Hair follicular keratinocyte (primary cell): ENCODE data around the gene GNPTAB. TPM values are rescaled to one million over a fixed set of nuclear protein-coding genes. Genes with fewer than 3 reads are reported as not detected.

ENCODE experiments used
- total RNA-seq: library from RNA; depleted of rRNA; stranded (reverse); fragments of >200 nt; gene quantifications from 2 replicates; pipeline ENCODE4 v1.2.3, GENCODE V29; 2015

Gene GNPTAB
- total RNA-seq: 23.2 and 25.0 TPM in 2 replicates

DNA sequence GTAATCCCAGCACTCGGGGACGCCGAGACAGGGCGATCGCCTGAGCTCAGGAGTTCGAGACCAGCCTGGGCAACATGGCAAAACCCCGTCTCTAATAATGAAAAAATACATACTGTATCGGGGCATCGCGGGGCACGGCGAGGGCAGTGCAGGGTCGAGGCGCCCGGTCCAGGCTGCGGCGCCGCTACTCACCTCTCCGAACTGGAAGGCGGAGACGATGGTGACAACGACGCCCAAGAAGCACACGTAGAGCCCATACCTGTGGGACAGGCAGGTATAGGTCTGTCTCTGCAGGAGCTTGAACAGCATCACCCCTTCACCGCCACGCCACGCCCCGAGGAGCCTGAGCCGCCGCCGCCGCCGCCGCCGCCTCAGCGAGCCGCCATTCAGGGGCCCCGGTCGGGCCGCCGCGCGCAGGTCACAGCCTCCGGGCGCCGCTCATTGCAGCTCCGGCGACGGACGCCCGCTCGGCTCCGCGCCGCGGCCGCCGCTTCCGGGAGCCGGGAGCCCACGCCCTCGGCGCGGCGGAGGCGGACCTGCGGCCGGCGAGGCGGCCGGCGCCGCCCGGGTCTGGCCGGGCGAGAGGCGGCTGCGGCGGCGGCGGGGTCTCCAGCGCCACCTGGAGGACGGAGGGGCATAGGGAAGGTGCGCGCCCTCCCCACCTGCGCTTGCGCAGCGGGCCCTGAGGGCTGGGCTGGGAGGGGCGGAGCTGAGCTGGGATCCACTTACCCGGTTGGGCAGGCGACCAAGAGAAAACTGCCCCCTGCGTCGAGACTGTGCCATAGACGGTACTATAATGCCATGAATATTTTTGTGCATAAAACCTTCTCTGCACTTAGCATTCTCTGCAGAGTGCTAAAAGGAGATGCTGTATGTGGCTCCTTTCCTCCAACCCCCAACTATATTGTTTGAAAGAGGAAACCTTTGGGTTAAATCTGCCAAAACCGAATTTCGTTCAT is at the start of gene GNPTAB:
Gene GNPTAB (minus strand): TSS at position 593 of the 959 bp plus-strand sequence. CDS start 284 bp downstream, at position 309.

GRCh38 chr12:101876861-101877805 is 46.4 kb upstream of the GNPTAB start, which contains the start of gene DRAM1:
Gene DRAM1, plus strand, starts transcription at chr12:101877580. Its CDS starts 210 bp downstream, at chr12:101877790.

DNA sequence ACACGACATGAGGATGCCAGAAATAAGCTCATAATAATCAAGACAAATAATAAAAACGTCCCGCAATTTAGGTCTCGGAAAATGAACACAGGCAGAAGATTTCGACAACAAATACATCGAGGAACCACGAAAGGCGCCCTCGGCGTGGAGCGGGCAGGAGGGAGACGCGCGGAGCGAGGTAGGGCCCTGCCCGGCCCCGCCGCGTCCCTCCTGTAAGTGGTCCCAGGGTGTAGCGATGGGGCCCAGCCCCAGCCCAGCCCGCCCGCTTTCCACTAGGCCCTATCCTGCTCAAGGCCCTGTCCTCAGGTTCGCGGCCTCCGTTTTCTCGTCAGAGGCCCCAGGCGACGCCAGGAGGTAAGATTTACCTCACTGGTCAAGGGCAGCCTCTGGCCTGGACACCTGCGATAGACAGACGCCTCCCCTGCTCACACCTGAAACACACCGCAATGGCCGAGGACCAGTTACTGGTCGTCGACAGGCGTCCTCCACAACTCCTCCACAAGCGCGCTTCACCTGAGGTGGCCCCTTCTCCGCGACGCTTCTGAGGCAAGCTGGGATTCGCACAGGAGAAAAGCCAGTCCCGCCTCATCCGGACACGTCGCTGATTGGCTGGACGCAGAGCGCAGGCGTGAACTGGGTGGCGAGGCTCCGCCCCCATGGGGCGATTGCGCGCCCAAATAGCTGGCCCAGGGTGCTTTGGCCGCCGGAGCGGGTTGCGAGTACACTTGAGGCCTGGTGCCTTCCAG is 91.7 kb downstream of the GNPTAB start, which contains the start of gene SYCP3:
Gene SYCP3 (minus strand): TSS at position 543 of the 746 bp plus-strand sequence. CDS start 1,527 bp downstream, outside the sequence.

DNA sequence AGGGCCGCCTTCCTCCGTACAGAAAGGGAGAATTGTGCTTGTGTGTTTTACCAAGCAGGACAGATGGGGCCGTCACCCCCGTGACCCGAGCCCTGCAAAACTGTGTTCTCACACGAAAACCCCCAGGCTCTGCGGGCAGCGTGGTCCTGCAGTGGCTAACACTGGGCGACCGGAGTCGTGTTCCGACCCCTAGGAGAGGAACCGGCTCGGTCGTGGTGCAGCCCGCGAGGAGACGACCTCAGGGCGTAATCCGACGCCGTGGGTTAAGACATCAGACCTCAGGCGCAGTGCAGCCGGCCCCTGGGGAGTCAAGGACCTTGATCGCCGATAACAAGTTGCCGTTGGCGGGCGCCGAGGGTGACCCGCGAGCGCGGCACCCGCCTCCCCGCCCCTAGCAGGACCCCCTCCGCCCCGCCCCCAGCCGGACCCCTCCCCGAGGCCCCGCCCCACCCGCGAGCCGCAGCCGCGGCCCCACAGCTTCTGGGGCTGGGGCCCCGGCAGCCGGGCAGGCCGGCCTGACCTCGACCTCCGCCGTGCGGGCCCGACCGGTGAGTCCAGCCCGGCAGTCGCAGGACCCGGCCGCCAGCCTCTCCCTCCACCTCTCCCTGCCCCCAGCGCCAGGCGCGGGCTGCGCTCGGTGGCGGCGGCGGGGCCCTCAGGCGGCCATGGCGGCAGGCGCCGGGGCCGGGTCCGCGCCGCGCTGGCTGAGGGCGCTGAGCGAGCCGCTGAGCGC is 133.4 kb downstream of the GNPTAB start, which contains the start of gene CHPT1:
Gene CHPT1 (plus strand): TSS at position 444 of the 733 bp plus-strand sequence. CDS start 222 bp downstream, at position 666.

Other genes starting within 250 kb of the GNPTAB start
- gene MYBPC1, start 236.0 kb downstream of the GNPTAB start, total RNA-seq: not detected in 2 replicates
- 14.8 and 21.3 TPM in 2 replicates for gene CHPT1, start 133.3 kb downstream of the GNPTAB start, total RNA-seq
- not detected in 2 replicates for gene SYCP3, start 91.5 kb downstream of the GNPTAB start, total RNA-seq
- gene DRAM1, start 46.6 kb upstream of the GNPTAB start, total RNA-seq: 12.7 and 14.7 TPM in 2 replicates
- 84.7 and 85.8 TPM in 2 replicates for gene WASHC3, start 231.0 kb upstream of the GNPTAB start, total RNA-seq